Upper lobe of left lung (tissue), 6 donors: ENCODE measurements around the gene MSS51. TPM values are rescaled to one million over a fixed set of nuclear protein-coding genes. Genes with fewer than 3 reads are reported as not detected.

Experiments used
- ATAC-seq, 2 donors: fragments of 200-7000 bp; cut with Tn5 transposase; one replicate each; pipeline ENCODE4 v1.9.1; 2022; ENCODE audit warnings: mild to moderate bottlenecking in 2 of 2, moderate library complexity in 2 of 2; ENCODE audit not compliant: low FRiP score in 2 of 2
- DNase-seq, 2 donors: peaks; one replicate each; pipeline ENCODE4 v3.0.0-alpha.2; 2019 to 2020
- H3K27ac ChIP-seq, 4 donors: fragments of 200-600 bp; sonication (generic); one replicate each; pipeline ENCODE4 v1.5.1; 2016 to 2019
- H3K27me3 ChIP-seq, 4 donors: fragments of 200-600 bp; sonication (generic); one replicate each; pipeline ENCODE4 v1.5.1; 2017 to 2019
- H3K36me3 ChIP-seq, 4 donors: fragments of 200-600 bp; sonication (generic); one replicate each; pipeline ENCODE4 v1.5.1; 2016 to 2019
- H3K4me1 ChIP-seq, 4 donors: fragments of 200-600 bp; sonication (generic); one replicate each; pipeline ENCODE4 v1.5.1; 2018 to 2019
- H3K4me3 ChIP-seq, 4 donors: fragments of 200-600 bp; sonication (generic); one replicate each; pipeline ENCODE4 v1.5.1; 2017 to 2019; ENCODE audit warnings: mild to moderate bottlenecking in 2 of 4, moderate library complexity in 1 of 4
- H3K9me3 ChIP-seq, 4 donors: fragments of 200-600 bp; sonication (generic); one replicate each; pipeline ENCODE4 v1.5.1; 2018 to 2019
- CTCF ChIP-seq, 6 experiments: fragments of 450-650 bp in 4 of 6; fragments of 200-600 bp in 2 of 6; sonication (generic) in 2 of 6; IDR thresholded peaks; one replicate each; pipeline ENCODE4 v1.5.1; 2016 to 2019; ENCODE audit warnings: antibody characterized with exemption in 6 of 6
- EP300 ChIP-seq, 4 donors: sonication (generic); formaldehyde crosslinking; IDR thresholded peaks; one replicate each; pipeline ENCODE4 v1.5.1; 2017; ENCODE audit warnings: antibody characterized with exemption in 4 of 4, control low read depth in 2 of 4
- POLR2A ChIP-seq, 4 donors: fragments of 450-650 bp; IDR thresholded peaks; one replicate each; pipeline ENCODE4 v1.5.1; 2016 to 2017; ENCODE audit warnings: antibody characterized with exemption in 4 of 4, mild to moderate bottlenecking in 2 of 4
- POLR2AphosphoS5 ChIP-seq, 2 donors: sonication (generic); formaldehyde crosslinking; IDR thresholded peaks; one replicate each; pipeline ENCODE4 v1.5.1; 2017; ENCODE audit warnings: antibody characterized with exemption in 2 of 2
- WGBS, 2 donors: methylation state at CpG; one replicate each; pipeline ENCODE4 v1.1.5; 2017 to 2018; 5-methylcytosine and 5-hydroxymethylcytosine counted together
- total RNA-seq, 6 donors: library from RNA; depleted of rRNA in 4 of 6; stranded (reverse); fragments of >200 nt in 4 of 6; gene quantifications; one replicate each; pipeline versions ENCODE4 v1.1.0 to v1.2.1, GENCODE V29; 2016 to 2021
- donor health status: DM: no; HTN: no; CAD: no; lungs with moderate emphysema.
- donor health status: DM: no; HTN: yes; CAD: no; lungs with severe emphysema.

The MSS51 gene
- total RNA-seq, 6 donors from 2014 or later: 1.7 to 8.4 (median 3.3) TPM

- Histone ChIP-seq H3K9me3 (no peaks in the 10 kb centered on the region), H3K4me3 (no peak overlapping the region), H3K27ac (no peak overlapping the region), H3K4me1 (peaks cover under 1 to 22% (median 5%) of the 10 kb centered on the region in 4 donors), H3K27me3 (no peaks in the 10 kb centered on the region), H3K36me3 (peaks cover 0 to 8% (median 0%) of the 10 kb centered on the region in 4 donors)
- TF ChIP-seq POLR2A (IDR thresholded peaks at IDR 0.05): no peak
- TF ChIP-seq POLR2AphosphoS5 (IDR thresholded peaks at IDR 0.05): no peak
- TF ChIP-seq CTCF (IDR thresholded peaks at IDR 0.05): no peak
- TF ChIP-seq EP300 (IDR thresholded peaks at IDR 0.05): no peak
- WGBS, 2 donors: 72 to 81% methylated on average over 5 of the region's 5 CpGs
- ATAC-seq: no peak
- DNase-seq: no peak
Observed at GRCh38 chr10:73406846-73407245, 26.5 kb downstream of the MSS51 start.

GRCh38 chr10:73405556-73405955, 27.8 kb downstream of the MSS51 start:
- 90 to 93% methylated on average over 3 of the region's 3 CpGs for WGBS, 2 donors
- no peaks in the 10 kb centered on the region for H3K27me3 ChIP-seq

GRCh38 chr10:73404690-73405089, 28.7 kb downstream of the MSS51 start:
- no peak overlapping the region for H3K4me3 ChIP-seq
- H3K27ac ChIP-seq: no peak overlapping the region
- no peak for ATAC-seq
- DNase-seq: no peak
- WGBS, 2 donors: 94 to 95% methylated on average over 9 of the region's 9 CpGs
- H3K9me3 ChIP-seq: no peaks in the 10 kb centered on the region
- H3K27me3 ChIP-seq: no peaks in the 10 kb centered on the region
- peaks cover 0 to 17% (median 0%) of the 10 kb centered on the region in 4 donors for H3K36me3 ChIP-seq
- TF ChIP-seq EP300 (IDR thresholded peaks at IDR 0.05): no peak
- no peak for TF ChIP-seq CTCF (IDR thresholded peaks at IDR 0.05)
- no peak for TF ChIP-seq POLR2A (IDR thresholded peaks at IDR 0.05)
- no peak for TF ChIP-seq POLR2AphosphoS5 (IDR thresholded peaks at IDR 0.05)
- H3K4me1 ChIP-seq: peaks cover 0 to 14% (median 4%) of the 10 kb centered on the region in 4 donors

More at GRCh38 chr10:73405556-73405955, 27.8 kb downstream of the MSS51 start:
- TF ChIP-seq POLR2AphosphoS5 (IDR thresholded peaks at IDR 0.05) (no peak), POLR2A (IDR thresholded peaks at IDR 0.05) (no peak), EP300 (IDR thresholded peaks at IDR 0.05) (no peak), CTCF (IDR thresholded peaks at IDR 0.05) (no peak)
- H3K9me3 ChIP-seq: no peaks in the 10 kb centered on the region
- H3K27ac ChIP-seq: no peak overlapping the region
- H3K36me3 ChIP-seq: peaks cover 0 to 9% (median 0%) of the 10 kb centered on the region in 4 donors
- ATAC-seq: no peak
- no peak overlapping the region for H3K4me3 ChIP-seq
- DNase-seq: no peak
- peaks cover 0 to 14% (median 5%) of the 10 kb centered on the region in 4 donors for H3K4me1 ChIP-seq

GRCh38 chr10:73401636-73402035, 31.7 kb downstream of the MSS51 start:
- TF ChIP-seq EP300 (IDR thresholded peaks at IDR 0.05): no peak
- TF ChIP-seq POLR2A (IDR thresholded peaks at IDR 0.05): no peak
- no peak for TF ChIP-seq POLR2AphosphoS5 (IDR thresholded peaks at IDR 0.05)
- TF ChIP-seq CTCF (IDR thresholded peaks at IDR 0.05): no peak
- H3K27me3 ChIP-seq: no peaks in the 10 kb centered on the region
- WGBS, 2 donors: 94 to 98% methylated on average over 6 of the region's 6 CpGs
- ATAC-seq: no peak
- H3K27ac ChIP-seq: no peak overlapping the region
- no peaks in the 10 kb centered on the region for H3K9me3 ChIP-seq
- no peak for DNase-seq
- H3K36me3 ChIP-seq: peaks cover 5 to 38% (median 12%) of the 10 kb centered on the region in 4 donors
- peaks cover 0 to 14% (median 0%) of the 10 kb centered on the region in 4 donors for H3K4me1 ChIP-seq
- H3K4me3 ChIP-seq: no peak overlapping the region

- DNase-seq (no peak), ATAC-seq (no peak)
- TF ChIP-seq POLR2AphosphoS5 (IDR thresholded peaks at IDR 0.05) (no peak), EP300 (IDR thresholded peaks at IDR 0.05) (no peak), POLR2A (IDR thresholded peaks at IDR 0.05) (no peak), CTCF (IDR thresholded peaks at IDR 0.05) (no peak)
- H3K4me3 ChIP-seq: no peak overlapping the region
- WGBS, 2 donors: 80 to 85% methylated on average over 4 of the region's 4 CpGs
- H3K27me3 ChIP-seq: no peaks in the 10 kb centered on the region
- no peaks in the 10 kb centered on the region for H3K9me3 ChIP-seq
- H3K4me1 ChIP-seq: no peaks in the 10 kb centered on the region
- no peak overlapping the region for H3K27ac ChIP-seq
- H3K36me3 ChIP-seq: peaks cover 19 to 61% (median 26%) of the 10 kb centered on the region in 4 donors
Observed at GRCh38 chr10:73399063-73399462, 34.3 kb downstream of the MSS51 start.
